ENCODE measurements around the gene EHMT1.

The EHMT1 gene

DNA sequence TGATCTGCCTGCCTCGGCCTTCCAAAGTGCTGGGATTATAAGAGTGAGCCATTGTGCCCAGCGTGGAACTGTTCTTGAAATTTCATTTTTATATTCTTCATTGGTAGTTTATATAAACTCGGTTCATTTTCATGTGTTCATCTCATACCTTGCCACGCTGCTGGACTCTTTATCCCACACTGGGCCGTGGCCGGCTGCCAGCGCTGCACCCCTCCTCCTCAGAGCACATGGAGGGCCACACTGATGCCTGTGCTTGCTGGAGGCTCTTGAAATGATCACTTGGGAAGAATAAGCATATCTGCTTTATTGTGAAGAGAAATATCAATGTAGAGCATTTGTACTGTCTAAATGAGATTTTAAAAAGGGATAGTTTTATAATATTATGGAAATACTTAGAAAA lies 69.5 kb downstream of the EHMT1 start:
- Histone ChIP-seq H2AK5ac (ENCODE audit: low read length) (no peak overlapping the region), H3K4me1 (ENCODE audit: control insufficient read depth, low read depth, low read length) (no peaks in the 10 kb centered on the region), H2BK5ac (ENCODE audit: low read length) (no peak overlapping the region), H2BK120ac (ENCODE audit: low read depth, low read length) (no peak overlapping the region), H3K79me1 (ENCODE audit: low read length) (peaks cover 20% of the 10 kb centered on the region), H3K4me2 (ENCODE audit: low read length) (no peak overlapping the region), H3K4me3 (ENCODE audit: low read length) (no peak overlapping the region), H2BK15ac (replicated peaks; ENCODE audit: low read depth) (no peak overlapping the region), H3K36me3 (ENCODE audit: control insufficient read depth, insufficient read depth, low read length) (no peaks in the 10 kb centered on the region), H3K23ac (ENCODE audit: low read length) (no peak overlapping the region), H4K8ac (ENCODE audit: low read depth, low read length) (no peak overlapping the region), H4K5ac (ENCODE audit: low read length) (no peak overlapping the region), H3K18ac (ENCODE audit: low read length) (no peak overlapping the region), H3K27me3 (ENCODE audit: insufficient read depth, low read length, poor library complexity) (no peaks in the 10 kb centered on the region), H3K4ac (ENCODE audit: low read depth, low read length) (no peak overlapping the region), H3K56ac (ENCODE audit: low read length) (no peak overlapping the region), H3K79me2 (ENCODE audit: control insufficient read depth, insufficient read depth, low read length) (peaks cover 73% of the 10 kb centered on the region), H3K9ac (ENCODE audit: low read length) (no peak overlapping the region), H3K27ac (ENCODE audit: low read depth, low read length) (no peak overlapping the region)
- no peak for DNase-seq
- no CpG with 5 or more reads among the region's 7 CpGs for WGBS (ENCODE audit: extremely low coverage, insufficient coverage, low lambda C conversion rate)

- no peak overlapping the region for H3K27ac ChIP-seq (ENCODE audit: low read depth, low read length)
- H2BK5ac ChIP-seq (ENCODE audit: low read length) = no peak overlapping the region
- no peaks in the 10 kb centered on the region for H3K4me1 ChIP-seq (ENCODE audit: control insufficient read depth, low read depth, low read length)
- H3K79me1 ChIP-seq (ENCODE audit: low read length) = peaks cover 20% of the 10 kb centered on the region
- peaks cover 71% of the 10 kb centered on the region for H3K79me2 ChIP-seq (ENCODE audit: control insufficient read depth, insufficient read depth, low read length)
- H3K23ac ChIP-seq (ENCODE audit: low read length) = no peak overlapping the region
- no peaks in the 10 kb centered on the region for H3K27me3 ChIP-seq (ENCODE audit: insufficient read depth, low read length, poor library complexity)
- no peak overlapping the region for H3K4ac ChIP-seq (ENCODE audit: low read depth, low read length)
- H3K4me2 ChIP-seq (ENCODE audit: low read length) = no peak overlapping the region
- DNase-seq = no peak
- no peak overlapping the region for H4K5ac ChIP-seq (ENCODE audit: low read length)
- H3K18ac ChIP-seq (ENCODE audit: low read length) = no peak overlapping the region
- no peaks in the 10 kb centered on the region for H3K36me3 ChIP-seq (ENCODE audit: control insufficient read depth, insufficient read depth, low read length)
- no peak overlapping the region for H3K56ac ChIP-seq (ENCODE audit: low read length)
- H4K8ac ChIP-seq (ENCODE audit: low read depth, low read length) = no peak overlapping the region
- H3K9ac ChIP-seq (ENCODE audit: low read length) = no peak overlapping the region
- no CpG with 5 or more reads among the region's 8 CpGs for WGBS (ENCODE audit: extremely low coverage, insufficient coverage, low lambda C conversion rate)
- H2BK120ac ChIP-seq (ENCODE audit: low read depth, low read length) = no peak overlapping the region
- no peak overlapping the region for H2AK5ac ChIP-seq (ENCODE audit: low read length)
- H2BK15ac ChIP-seq (replicated peaks; ENCODE audit: low read depth) = no peak overlapping the region
- H3K4me3 ChIP-seq (ENCODE audit: low read length) = no peak overlapping the region
Observed at GRCh38 chr9:137688725-137689124, 69.9 kb downstream of the EHMT1 start.

DNA sequence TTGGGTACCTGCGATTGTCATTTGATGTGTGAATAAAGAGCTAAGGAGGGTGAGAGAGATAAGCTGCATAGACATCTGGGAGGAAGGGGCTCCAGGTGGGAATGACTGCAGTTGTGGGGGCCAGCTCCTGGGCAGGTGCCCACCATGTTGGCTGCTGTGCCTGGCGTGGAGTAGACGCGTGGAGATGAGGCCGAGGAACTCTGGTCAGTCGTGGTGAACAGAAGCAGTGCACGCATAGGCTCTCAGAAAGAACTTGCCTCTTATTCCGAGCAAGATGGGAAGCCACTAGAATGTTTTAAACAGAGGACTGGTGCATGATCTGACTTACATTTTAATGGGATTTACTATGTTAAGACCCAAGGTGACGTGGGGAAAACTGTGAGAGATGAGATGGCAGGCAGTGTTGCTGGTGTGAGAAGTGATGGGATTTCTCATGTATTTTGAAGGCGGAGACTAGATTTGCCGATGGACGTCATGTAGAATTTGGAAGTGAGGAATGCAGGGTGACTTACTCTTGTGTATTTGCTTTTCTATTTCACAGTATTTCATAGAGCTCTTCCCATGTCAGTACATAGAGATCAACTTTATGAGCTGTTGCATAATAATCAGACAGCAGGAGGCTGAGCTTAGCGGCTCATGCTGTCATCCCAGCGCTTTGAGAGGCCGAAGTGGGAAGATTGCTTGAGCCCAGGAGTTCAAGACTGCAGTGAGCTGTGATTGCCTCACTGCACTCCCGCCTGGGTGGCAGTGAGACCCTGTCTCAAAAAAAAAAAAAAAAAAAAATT lies 71.1 kb downstream of the EHMT1 start:
- Histone ChIP-seq H2BK5ac (ENCODE audit: low read length) (no peak overlapping the region), H3K36me3 (ENCODE audit: control insufficient read depth, insufficient read depth, low read length) (no peaks in the 10 kb centered on the region), H3K9ac (ENCODE audit: low read length) (no peak overlapping the region), H3K79me2 (ENCODE audit: control insufficient read depth, insufficient read depth, low read length) (peaks cover 68% of the 10 kb centered on the region), H3K56ac (ENCODE audit: low read length) (no peak overlapping the region), H2AK5ac (ENCODE audit: low read length) (no peak overlapping the region), H3K4me1 (ENCODE audit: control insufficient read depth, low read depth, low read length) (no peaks in the 10 kb centered on the region), H2BK120ac (ENCODE audit: low read depth, low read length) (no peak overlapping the region), H4K5ac (ENCODE audit: low read length) (no peak overlapping the region), H3K4me2 (ENCODE audit: low read length) (no peak overlapping the region), H3K79me1 (ENCODE audit: low read length) (peaks cover 19% of the 10 kb centered on the region), H3K23ac (ENCODE audit: low read length) (no peak overlapping the region), H3K4me3 (ENCODE audit: low read length) (no peak overlapping the region), H3K18ac (ENCODE audit: low read length) (no peak overlapping the region), H3K27ac (ENCODE audit: low read depth, low read length) (no peak overlapping the region), H3K27me3 (ENCODE audit: insufficient read depth, low read length, poor library complexity) (no peaks in the 10 kb centered on the region), H2BK15ac (replicated peaks; ENCODE audit: low read depth) (no peak overlapping the region), H3K4ac (ENCODE audit: low read depth, low read length) (no peak overlapping the region), H4K8ac (ENCODE audit: low read depth, low read length) (no peak overlapping the region)
- no CpG with 5 or more reads among the region's 16 CpGs for WGBS (ENCODE audit: extremely low coverage, insufficient coverage, low lambda C conversion rate)
- no peak for DNase-seq

GRCh38 chr9:137690930-137691645 lies 72.3 kb downstream of the EHMT1 start:
- Histone ChIP-seq H3K36me3 (ENCODE audit: control insufficient read depth, insufficient read depth, low read length) (no peaks in the 10 kb centered on the region), H3K4me1 (ENCODE audit: control insufficient read depth, low read depth, low read length) (no peaks in the 10 kb centered on the region), H3K23ac (ENCODE audit: low read length) (no peak overlapping the region), H3K79me1 (ENCODE audit: low read length) (peaks cover 21% of the 10 kb centered on the region), H3K4me3 (ENCODE audit: low read length) (no peak overlapping the region), H3K27ac (ENCODE audit: low read depth, low read length) (no peak overlapping the region), H3K4ac (ENCODE audit: low read depth, low read length) (no peak overlapping the region), H3K79me2 (ENCODE audit: control insufficient read depth, insufficient read depth, low read length) (peaks cover 65% of the 10 kb centered on the region), H4K8ac (ENCODE audit: low read depth, low read length) (no peak overlapping the region), H3K56ac (ENCODE audit: low read length) (no peak overlapping the region), H2BK15ac (replicated peaks; ENCODE audit: low read depth) (no peak overlapping the region), H3K9ac (ENCODE audit: low read length) (no peak overlapping the region), H3K27me3 (ENCODE audit: insufficient read depth, low read length, poor library complexity) (no peaks in the 10 kb centered on the region), H3K18ac (ENCODE audit: low read length) (no peak overlapping the region), H2AK5ac (ENCODE audit: low read length) (no peak overlapping the region), H2BK5ac (ENCODE audit: low read length) (no peak overlapping the region), H4K5ac (ENCODE audit: low read length) (no peak overlapping the region), H2BK120ac (ENCODE audit: low read depth, low read length) (no peak overlapping the region), H3K4me2 (ENCODE audit: low read length) (no peak overlapping the region)
- no peak for DNase-seq
- no CpG with 5 or more reads among the region's 6 CpGs for WGBS (ENCODE audit: extremely low coverage, insufficient coverage, low lambda C conversion rate)

DNA sequence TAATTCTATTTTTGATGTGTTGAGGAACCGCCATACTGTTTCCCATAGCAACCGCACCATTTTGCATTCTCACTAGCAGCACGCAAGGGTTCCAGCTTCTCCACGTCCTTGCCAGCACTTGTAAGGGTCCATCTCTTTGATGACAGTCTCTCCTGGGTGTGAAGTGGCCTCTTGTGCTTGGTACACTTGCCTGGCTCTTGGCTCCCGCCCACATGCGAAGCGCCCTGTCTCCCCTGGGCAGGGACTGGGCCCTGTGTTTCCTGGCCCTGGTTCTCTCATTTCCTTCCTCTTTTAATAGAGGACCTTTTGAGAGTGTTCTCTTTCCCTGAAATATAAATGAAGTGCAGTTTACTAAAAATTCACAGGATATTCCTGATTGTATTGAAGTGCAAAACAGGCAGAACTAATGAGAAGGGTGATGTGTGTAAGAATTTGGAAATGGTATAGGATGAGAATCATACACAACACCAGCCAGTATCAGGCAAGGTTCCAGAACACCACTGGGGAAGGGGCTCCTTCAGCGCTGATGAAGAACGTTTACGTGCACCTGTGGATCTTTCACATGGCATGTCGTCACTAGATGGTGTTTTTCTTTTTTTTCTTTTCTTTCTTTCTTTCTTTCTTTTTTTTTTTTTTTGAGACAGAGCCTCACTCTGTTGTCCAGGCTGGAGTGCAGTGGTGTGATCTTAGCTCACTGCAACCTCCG lies 73.0 kb downstream of the EHMT1 start:
- no peaks in the 10 kb centered on the region for H3K27me3 ChIP-seq (ENCODE audit: insufficient read depth, low read length, poor library complexity)

More for the DNA sequence above, 73.0 kb downstream of the EHMT1 start:
- H3K9ac ChIP-seq (ENCODE audit: low read length) = no peak overlapping the region
- peaks cover 25% of the 10 kb centered on the region for H3K79me1 ChIP-seq (ENCODE audit: low read length)
- DNase-seq = no peak
- H3K4me2 ChIP-seq (ENCODE audit: low read length) = no peak overlapping the region
- H3K56ac ChIP-seq (ENCODE audit: low read length) = no peak overlapping the region
- H3K18ac ChIP-seq (ENCODE audit: low read length) = no peak overlapping the region
- H2BK120ac ChIP-seq (ENCODE audit: low read depth, low read length) = no peak overlapping the region
- no peak overlapping the region for H2BK15ac ChIP-seq (replicated peaks; ENCODE audit: low read depth)
- H4K8ac ChIP-seq (ENCODE audit: low read depth, low read length) = no peak overlapping the region
- whole genome bisulfite sequencing (ENCODE audit: extremely low coverage, insufficient coverage, low lambda C conversion rate) = no CpG with 5 or more reads among the region's 12 CpGs
- peaks cover 69% of the 10 kb centered on the region for H3K79me2 ChIP-seq (ENCODE audit: control insufficient read depth, insufficient read depth, low read length)
- H3K27ac ChIP-seq (ENCODE audit: low read depth, low read length) = no peak overlapping the region
- H2BK5ac ChIP-seq (ENCODE audit: low read length) = no peak overlapping the region
- H4K5ac ChIP-seq (ENCODE audit: low read length) = no peak overlapping the region
- no peak overlapping the region for H2AK5ac ChIP-seq (ENCODE audit: low read length)
- no peak overlapping the region for H3K4me3 ChIP-seq (ENCODE audit: low read length)
- H3K4ac ChIP-seq (ENCODE audit: low read depth, low read length) = no peak overlapping the region
- H3K23ac ChIP-seq (ENCODE audit: low read length) = no peak overlapping the region
- H3K36me3 ChIP-seq (ENCODE audit: control insufficient read depth, insufficient read depth, low read length) = no peaks in the 10 kb centered on the region
- no peaks in the 10 kb centered on the region for H3K4me1 ChIP-seq (ENCODE audit: control insufficient read depth, low read depth, low read length)

All from mesendoderm (in vitro differentiated cells).